ENCODE results near the gene MDFIC2.

Gene MDFIC2

GRCh38 chr3:70179111-70179510 is 133.3 kb downstream of the MDFIC2 start:
- H3K4me2 ChIP-seq (ENCODE audit: low read depth, low read length, poor library complexity, severe bottlenecking) = no peak overlapping the region
- TF ChIP-seq CTCF (conservative IDR thresholded peaks at IDR 0.05; ENCODE audit: low read length) = no peak
- H3K79me2 ChIP-seq (ENCODE audit: insufficient read depth, low read length) = no peaks in the 10 kb centered on the region
- no peaks in the 10 kb centered on the region for H3K9me2 ChIP-seq (replicated peaks; ENCODE audit: low read depth, low read length)
- no peaks in the 10 kb centered on the region for H4K20me1 ChIP-seq (ENCODE audit: insufficient read depth, low read length, poor library complexity, severe bottlenecking)
- H3F3A ChIP-seq (ENCODE audit: low read depth) = no peaks in the 10 kb centered on the region
- H3K36me3 ChIP-seq (ENCODE audit: insufficient read depth, low read length) = no peaks in the 10 kb centered on the region
- H3K27me3 ChIP-seq (ENCODE audit: insufficient read depth, low read length, poor library complexity, severe bottlenecking) = no peaks in the 10 kb centered on the region
- H3K4me3 ChIP-seq (ENCODE audit: low read length, poor library complexity, severe bottlenecking) = no peak overlapping the region
- H3K9ac ChIP-seq (ENCODE audit: low read depth, low read length, poor library complexity, severe bottlenecking) = no peak overlapping the region
- H3K4me1 ChIP-seq (ENCODE audit: insufficient read depth, low read length, poor library complexity, severe bottlenecking) = no peaks in the 10 kb centered on the region
- H2AFZ ChIP-seq (ENCODE audit: low read length) = no peak overlapping the region
- H3K9me3 ChIP-seq (ENCODE audit: insufficient read depth, low read depth, low read length) = no peaks in the 10 kb centered on the region

GRCh38 chr3:70177881-70178645 is 134.4 kb downstream of the MDFIC2 start:
- Histone ChIP-seq H3K9me2 (replicated peaks; ENCODE audit: low read depth, low read length) (no peaks in the 10 kb centered on the region), H4K20me1 (ENCODE audit: insufficient read depth, low read length, poor library complexity, severe bottlenecking) (no peaks in the 10 kb centered on the region), H3K4me1 (ENCODE audit: insufficient read depth, low read length, poor library complexity, severe bottlenecking) (no peaks in the 10 kb centered on the region), H3K9ac (ENCODE audit: low read depth, low read length, poor library complexity, severe bottlenecking) (no peak overlapping the region), H3K4me3 (ENCODE audit: low read length, poor library complexity, severe bottlenecking) (no peak overlapping the region), H2AFZ (ENCODE audit: low read length) (no peak overlapping the region), H3K36me3 (ENCODE audit: insufficient read depth, low read length) (no peaks in the 10 kb centered on the region), H3K4me2 (ENCODE audit: low read depth, low read length, poor library complexity, severe bottlenecking) (no peak overlapping the region), H3K9me3 (ENCODE audit: insufficient read depth, low read depth, low read length) (no peaks in the 10 kb centered on the region), H3K79me2 (ENCODE audit: insufficient read depth, low read length) (no peaks in the 10 kb centered on the region), H3F3A (ENCODE audit: low read depth) (no peaks in the 10 kb centered on the region), H3K27me3 (ENCODE audit: insufficient read depth, low read length, poor library complexity, severe bottlenecking) (no peaks in the 10 kb centered on the region)
- TF ChIP-seq CTCF (conservative IDR thresholded peaks at IDR 0.05; ENCODE audit: low read length) = no peak
- TF ChIP-seq EZH2phosphoT487 (IDR thresholded peaks at IDR 0.05; ENCODE audit: borderline replicate concordance) = no peak

GRCh38 chr3:70176224-70176623 is 136.2 kb downstream of the MDFIC2 start:
- no peaks in the 10 kb centered on the region for H3K36me3 ChIP-seq (ENCODE audit: insufficient read depth, low read length)

More at GRCh38 chr3:70176224-70176623, 136.2 kb downstream of the MDFIC2 start:
- TF ChIP-seq CTCF (conservative IDR thresholded peaks at IDR 0.05; ENCODE audit: low read length) (no peak), EZH2phosphoT487 (IDR thresholded peaks at IDR 0.05; ENCODE audit: borderline replicate concordance) (no peak)
- H3F3A ChIP-seq (ENCODE audit: low read depth) = no peaks in the 10 kb centered on the region
- no peaks in the 10 kb centered on the region for H3K9me2 ChIP-seq (replicated peaks; ENCODE audit: low read depth, low read length)
- H3K4me3 ChIP-seq (ENCODE audit: low read length, poor library complexity, severe bottlenecking) = no peak overlapping the region
- H3K9me3 ChIP-seq (ENCODE audit: insufficient read depth, low read depth, low read length) = no peaks in the 10 kb centered on the region
- H3K79me2 ChIP-seq (ENCODE audit: insufficient read depth, low read length) = no peaks in the 10 kb centered on the region
- no peaks in the 10 kb centered on the region for H3K27me3 ChIP-seq (ENCODE audit: insufficient read depth, low read length, poor library complexity, severe bottlenecking)
- no peaks in the 10 kb centered on the region for H3K4me1 ChIP-seq (ENCODE audit: insufficient read depth, low read length, poor library complexity, severe bottlenecking)
- H3K9ac ChIP-seq (ENCODE audit: low read depth, low read length, poor library complexity, severe bottlenecking) = no peak overlapping the region
- no peak overlapping the region for H2AFZ ChIP-seq (ENCODE audit: low read length)
- H3K4me2 ChIP-seq (ENCODE audit: low read depth, low read length, poor library complexity, severe bottlenecking) = no peak overlapping the region
- H4K20me1 ChIP-seq (ENCODE audit: insufficient read depth, low read length, poor library complexity, severe bottlenecking) = no peaks in the 10 kb centered on the region
